Cardiac muscle cell (in vitro differentiated cells and primary cell): ENCODE results near the gene TJP1. TPM values are rescaled to one million over a fixed set of nuclear protein-coding genes. Genes with fewer than 3 reads are reported as not detected.
A peak's percentile ranks its signal among the peaks of the same experiment; 100 is the strongest.

Experiments
- DNase-seq, 2 donors: peaks; one replicate each; pipeline versions ENCODE4 v3.0.0 to v3.0.0-alpha.2; 2010 to 2017; ENCODE audit warnings: low read depth in 1 of 2, low spot score in 1 of 2
- H3K27ac ChIP-seq: fragments of 200-600 bp; sonication (generic); 2 replicates; pipeline ENCODE4 v1.5.1; 2016
- H3K27me3 ChIP-seq: fragments of 200-600 bp; sonication (generic); 2 replicates; pipeline ENCODE4 v1.6.0; 2016; ENCODE audit warnings: control low read depth
- H3K36me3 ChIP-seq: fragments of 200-600 bp; sonication (generic); 2 replicates; pipeline ENCODE4 v1.5.1; 2016; ENCODE audit warnings: control low read depth
- H3K4me1 ChIP-seq: fragments of 200-600 bp; sonication (generic); 2 replicates; pipeline ENCODE4 v1.8.1; 2017; ENCODE audit warnings: low read depth, mild to moderate bottlenecking, mixed run types
- H3K4me3 ChIP-seq: fragments of 200-600 bp; sonication (generic); 2 replicates; pipeline ENCODE4 v1.5.1; 2016; ENCODE audit warnings: mild to moderate bottlenecking
- H3K9me3 ChIP-seq: fragments of 200-600 bp; sonication (generic); 2 replicates; pipeline ENCODE4 v1.5.1; 2017; ENCODE audit warnings: low read depth, mild to moderate bottlenecking, control low read depth
- polyA plus RNA-seq: library from polyadenylated mRNA; unstranded; fragments of >200 nt; fragmentation: Nextera tagmentation; extraction: Ambion mirVana; gene quantifications from 2 replicates; pipeline ENCODE4 v1.2.1, GENCODE V29; 2016
- total RNA-seq: library from RNA; depleted of rRNA; stranded (reverse); fragments of >200 nt; gene quantifications from 2 replicates; pipeline ENCODE4 v1.2.3, GENCODE V29; 2016
- TF ChIP-seq, protein P1 (sequence below): IDR thresholded peaks from 2 replicates; pipeline ENCODE4 v1.5.1; 2012; ENCODE audit warnings: low read depth, mild to moderate bottlenecking, low read length

Gene TJP1
- total and polyA plus RNA-seq, 2 experiments from 2014 or later = 66.6 to 93.9 TPM

DNA sequence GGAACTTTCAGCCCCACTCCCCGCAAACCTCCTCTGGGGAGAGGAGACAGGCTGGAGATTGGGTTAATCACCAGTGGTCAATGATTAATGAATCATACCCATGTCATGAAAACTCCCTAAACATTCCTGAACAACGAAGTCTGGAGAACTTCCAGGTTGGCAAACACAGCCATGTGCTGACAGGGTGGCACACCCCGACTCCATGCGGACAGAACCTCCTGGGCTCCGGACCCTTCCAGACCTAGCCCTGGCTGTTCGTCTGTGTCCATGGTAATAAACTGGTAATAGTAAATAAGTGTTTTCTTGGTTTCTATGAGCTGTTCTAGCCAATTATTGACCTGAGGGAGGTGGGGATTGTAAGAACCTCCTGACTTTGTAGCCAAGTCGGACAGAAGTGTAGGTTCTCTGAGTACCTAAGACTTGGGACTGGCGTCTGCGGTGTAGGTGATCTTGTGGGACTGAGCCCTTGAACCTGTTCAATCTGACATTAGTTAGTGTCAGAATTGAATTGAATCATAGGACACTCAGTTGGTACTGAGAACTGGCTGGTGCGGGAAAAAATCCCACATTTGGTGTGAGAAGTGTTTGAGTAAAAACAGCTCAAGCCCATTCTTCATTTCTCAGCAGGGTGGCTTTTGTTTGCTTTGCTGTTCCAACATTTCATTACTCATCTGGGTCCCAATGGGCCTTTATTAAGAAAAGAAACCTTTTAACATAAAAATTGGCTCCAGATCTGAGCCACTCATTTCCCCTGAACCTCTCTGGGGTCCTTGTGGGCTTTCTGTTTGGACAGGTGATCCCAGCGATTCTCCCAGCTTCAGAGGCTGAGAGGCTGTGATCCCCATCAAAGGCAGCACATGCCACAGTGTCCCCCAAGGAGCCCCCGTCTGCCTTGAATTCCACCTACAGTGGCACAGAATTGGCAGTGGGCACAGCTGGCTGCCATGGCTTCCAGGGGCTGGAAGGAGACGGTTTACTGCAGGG is 151.0 kb downstream of the TJP1 start:
- Histone ChIP-seq H3K9me3 (no peaks in the 10 kb centered on the region), H3K4me3 (no peak overlapping the region), H3K36me3 (no peaks in the 10 kb centered on the region), H3K27ac (no peak overlapping the region), H3K27me3 (peaks cover 4% of the 10 kb centered on the region), H3K4me1 (no peaks in the 10 kb centered on the region)
- peak in 1 of 2 donors; percentile 81 for DNase-seq
- TF ChIP-seq, protein P1, sequence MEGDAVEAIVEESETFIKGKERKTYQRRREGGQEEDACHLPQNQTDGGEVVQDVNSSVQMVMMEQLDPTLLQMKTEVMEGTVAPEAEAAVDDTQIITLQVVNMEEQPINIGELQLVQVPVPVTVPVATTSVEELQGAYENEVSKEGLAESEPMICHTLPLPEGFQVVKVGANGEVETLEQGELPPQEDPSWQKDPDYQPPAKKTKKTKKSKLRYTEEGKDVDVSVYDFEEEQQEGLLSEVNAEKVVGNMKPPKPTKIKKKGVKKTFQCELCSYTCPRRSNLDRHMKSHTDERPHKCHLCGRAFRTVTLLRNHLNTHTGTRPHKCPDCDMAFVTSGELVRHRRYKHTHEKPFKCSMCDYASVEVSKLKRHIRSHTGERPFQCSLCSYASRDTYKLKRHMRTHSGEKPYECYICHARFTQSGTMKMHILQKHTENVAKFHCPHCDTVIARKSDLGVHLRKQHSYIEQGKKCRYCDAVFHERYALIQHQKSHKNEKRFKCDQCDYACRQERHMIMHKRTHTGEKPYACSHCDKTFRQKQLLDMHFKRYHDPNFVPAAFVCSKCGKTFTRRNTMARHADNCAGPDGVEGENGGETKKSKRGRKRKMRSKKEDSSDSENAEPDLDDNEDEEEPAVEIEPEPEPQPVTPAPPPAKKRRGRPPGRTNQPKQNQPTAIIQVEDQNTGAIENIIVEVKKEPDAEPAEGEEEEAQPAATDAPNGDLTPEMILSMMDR = no peak

DNA sequence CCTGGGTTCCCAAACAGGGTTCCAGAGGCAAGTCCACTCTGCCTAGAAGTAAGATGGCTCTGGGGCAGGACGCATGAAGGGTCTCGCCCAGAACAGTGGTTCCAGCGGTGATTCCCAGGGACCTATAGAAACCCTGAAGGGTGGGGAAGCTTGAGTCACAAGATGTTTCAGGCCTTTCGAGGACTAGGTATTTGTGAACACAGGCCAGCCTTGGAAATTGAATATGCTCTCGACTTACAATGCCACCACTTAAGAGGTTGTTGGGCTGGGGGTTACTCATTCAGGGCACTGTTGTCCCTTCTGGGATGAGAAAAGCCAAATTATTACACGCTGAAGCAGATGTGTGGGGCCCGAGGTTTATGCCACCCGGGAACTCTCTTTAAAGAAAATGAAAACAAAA is 152.0 kb downstream of the TJP1 start:
- Histone ChIP-seq H3K27me3 (no peaks in the 10 kb centered on the region), H3K4me1 (no peaks in the 10 kb centered on the region), H3K27ac (no peak overlapping the region), H3K36me3 (no peaks in the 10 kb centered on the region), H3K9me3 (no peaks in the 10 kb centered on the region), H3K4me3 (no peak overlapping the region)
- DNase-seq = no peak
- TF ChIP-seq, protein P1 = no peak

DNA sequence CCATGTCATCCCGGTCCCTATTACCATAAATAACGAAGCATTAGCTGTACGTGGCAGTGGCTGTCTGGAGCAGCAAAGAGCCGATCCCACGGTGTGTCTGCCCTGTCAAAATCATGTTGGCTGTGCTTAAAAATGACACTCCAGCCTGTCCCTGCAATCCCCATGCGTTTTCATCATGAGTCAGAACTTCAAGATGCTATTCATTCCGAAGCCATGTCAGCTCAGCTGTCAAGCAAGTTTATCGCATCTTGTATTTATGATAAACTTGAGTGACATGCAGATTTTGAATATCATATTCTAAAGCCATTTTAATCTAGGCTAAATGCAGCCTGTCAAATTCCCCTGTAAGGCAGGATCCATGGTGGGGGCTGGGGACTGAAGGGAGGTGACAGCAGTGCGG is 152.4 kb downstream of the TJP1 start:
- TF ChIP-seq, protein P1 = no peak
- Histone ChIP-seq H3K36me3 (no peaks in the 10 kb centered on the region), H3K4me3 (no peak overlapping the region), H3K4me1 (no peaks in the 10 kb centered on the region), H3K27me3 (no peaks in the 10 kb centered on the region), H3K9me3 (no peaks in the 10 kb centered on the region), H3K27ac (no peak overlapping the region)
- DNase-seq = no peak

DNA sequence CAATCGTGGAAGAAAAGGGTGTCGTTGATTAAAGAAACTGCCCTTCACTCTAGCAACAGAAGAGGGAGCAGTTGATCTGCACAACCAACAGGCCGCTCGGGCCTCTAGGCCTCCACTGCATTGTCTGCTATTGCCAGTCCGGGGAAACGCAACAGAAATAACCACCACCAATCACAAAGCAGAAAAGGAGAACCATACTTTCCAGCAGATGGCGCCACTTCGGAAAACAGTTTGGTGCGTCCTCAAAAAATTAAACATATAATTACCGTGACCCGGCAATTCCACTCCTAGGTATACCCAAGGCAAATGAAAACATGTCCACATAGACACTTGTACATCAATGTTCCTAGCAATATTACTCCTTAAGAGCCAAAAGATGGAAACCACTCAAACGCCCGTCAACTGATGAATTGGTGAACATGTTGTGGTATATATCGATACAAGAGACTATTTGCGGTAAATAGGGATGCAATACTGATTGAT is 154.1 kb downstream of the TJP1 start:
- H3K27ac ChIP-seq = no peak overlapping the region
- TF ChIP-seq, protein P1 = peak; percentile 87
- H3K9me3 ChIP-seq = no peaks in the 10 kb centered on the region
- H3K4me3 ChIP-seq = no peak overlapping the region
- no peaks in the 10 kb centered on the region for H3K36me3 ChIP-seq
- no peaks in the 10 kb centered on the region for H3K4me1 ChIP-seq
- H3K27me3 ChIP-seq = no peaks in the 10 kb centered on the region
- peak; percentile 89 to 94 for DNase-seq

DNA sequence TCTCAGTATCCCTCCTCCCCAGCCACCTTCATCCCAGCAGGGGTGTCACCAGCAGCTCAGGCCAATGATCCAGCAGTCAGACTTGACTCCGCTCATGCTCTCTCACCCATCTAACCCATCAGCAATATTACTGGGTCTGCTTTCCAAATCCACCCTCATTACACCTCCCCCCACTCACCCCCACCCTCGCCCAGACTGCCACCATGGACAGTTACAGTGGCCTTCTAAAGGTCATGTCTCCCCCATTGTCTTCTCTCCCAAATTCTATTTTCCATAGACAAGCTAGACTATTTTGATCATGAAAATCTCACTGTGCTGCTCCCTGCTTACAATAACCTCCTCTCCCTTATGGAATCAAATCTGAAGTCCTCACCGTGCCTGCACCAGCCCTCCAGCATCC is 156.0 kb downstream of the TJP1 start:
- DNase-seq = no peak
- no peak overlapping the region for H3K27ac ChIP-seq
- H3K27me3 ChIP-seq = no peaks in the 10 kb centered on the region
- no peak overlapping the region for H3K4me3 ChIP-seq
- no peaks in the 10 kb centered on the region for H3K9me3 ChIP-seq
- TF ChIP-seq, protein P1 = no peak
- H3K36me3 ChIP-seq = no peaks in the 10 kb centered on the region
- no peaks in the 10 kb centered on the region for H3K4me1 ChIP-seq
